ENCODE measurements around the gene ITGB4.

The ITGB4 gene

DNA sequence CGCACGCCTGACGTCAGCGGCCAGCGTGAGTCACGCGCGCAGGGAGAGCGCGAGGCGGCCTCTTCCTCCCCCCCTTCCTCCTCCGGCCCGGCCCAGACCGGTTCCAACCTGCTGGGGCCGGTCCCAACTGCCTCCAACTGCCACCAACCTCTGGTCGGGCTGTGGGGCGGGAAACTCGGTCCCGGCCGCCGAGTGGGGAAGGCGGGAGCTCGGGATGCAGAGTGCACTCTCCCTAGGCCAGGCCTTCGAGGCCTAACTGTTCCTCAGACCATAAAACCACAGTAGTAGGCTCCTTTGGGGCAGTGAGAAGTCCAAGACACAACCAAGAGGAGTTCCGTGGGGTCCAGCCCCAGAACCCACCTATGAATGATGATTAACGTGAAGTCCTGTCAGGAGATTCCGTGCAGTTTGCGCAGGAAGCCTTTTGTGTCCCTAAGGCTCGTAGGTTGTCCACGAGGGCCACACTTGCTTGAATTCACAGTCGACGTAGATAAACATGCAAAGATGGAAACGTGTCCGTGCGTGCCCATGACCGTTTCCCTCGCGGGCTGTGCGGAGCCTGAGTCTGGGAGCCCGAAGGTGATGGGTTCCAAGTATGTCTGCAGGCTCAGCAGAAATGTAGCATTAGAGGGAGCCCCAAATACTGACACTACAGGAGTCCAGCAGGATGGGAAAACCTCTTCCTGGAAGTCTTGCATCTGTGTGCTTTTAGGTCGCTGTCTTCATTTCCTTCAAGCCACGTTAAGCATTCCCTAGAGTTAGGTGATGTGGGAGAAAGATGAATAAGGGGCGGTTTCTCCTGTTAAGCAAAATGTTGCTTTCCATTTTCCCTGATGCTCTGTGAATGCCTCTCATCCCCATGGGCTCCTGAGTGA is 64.0 kb downstream of the ITGB4 start:
- peak; percentile 85 to 86 for DNase-seq (ENCODE audit: low read depth in 2 of 2)

DNA sequence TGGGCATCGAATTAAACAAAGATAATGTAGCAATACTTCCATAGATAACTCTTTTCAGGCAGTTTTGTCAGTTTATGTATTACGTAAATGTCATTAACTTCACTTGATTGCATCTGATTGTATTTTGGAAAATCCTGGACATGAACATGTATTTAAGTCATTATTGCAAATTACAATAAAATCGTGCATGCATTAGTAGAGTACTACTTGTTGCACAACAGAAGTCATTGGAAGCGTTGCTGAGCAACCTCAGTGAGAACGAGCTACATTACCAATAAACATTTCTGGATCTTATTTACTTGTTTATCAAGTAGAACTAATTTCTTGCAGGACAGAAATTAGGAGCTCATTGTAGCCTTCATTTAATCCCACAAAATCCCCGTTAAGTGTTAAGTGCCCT is 70.0 kb downstream of the ITGB4 start:
- DNase-seq (ENCODE audit: low read depth in 2 of 2), result no peak

DNA sequence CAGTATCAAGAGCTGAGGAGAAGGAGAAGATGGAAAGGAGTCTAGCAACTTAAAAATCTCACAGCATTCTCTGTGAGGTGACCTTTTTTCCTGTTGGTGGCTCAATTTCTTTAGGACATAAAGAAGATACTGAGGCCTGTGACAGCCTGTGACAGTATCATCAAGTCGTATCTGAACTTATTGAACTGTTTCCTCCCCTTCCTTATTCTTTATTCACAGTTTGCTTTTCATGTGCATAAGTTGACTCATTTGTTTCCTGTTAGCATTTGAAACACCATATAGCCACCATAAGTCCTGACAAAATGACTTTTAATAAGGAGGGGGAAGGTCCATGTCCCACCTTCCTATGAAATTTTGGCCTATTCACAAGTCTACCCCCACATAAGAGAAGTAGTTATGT is 72.2 kb downstream of the ITGB4 start:
- no peak for DNase-seq (ENCODE audit: low read depth in 2 of 2)

DNA sequence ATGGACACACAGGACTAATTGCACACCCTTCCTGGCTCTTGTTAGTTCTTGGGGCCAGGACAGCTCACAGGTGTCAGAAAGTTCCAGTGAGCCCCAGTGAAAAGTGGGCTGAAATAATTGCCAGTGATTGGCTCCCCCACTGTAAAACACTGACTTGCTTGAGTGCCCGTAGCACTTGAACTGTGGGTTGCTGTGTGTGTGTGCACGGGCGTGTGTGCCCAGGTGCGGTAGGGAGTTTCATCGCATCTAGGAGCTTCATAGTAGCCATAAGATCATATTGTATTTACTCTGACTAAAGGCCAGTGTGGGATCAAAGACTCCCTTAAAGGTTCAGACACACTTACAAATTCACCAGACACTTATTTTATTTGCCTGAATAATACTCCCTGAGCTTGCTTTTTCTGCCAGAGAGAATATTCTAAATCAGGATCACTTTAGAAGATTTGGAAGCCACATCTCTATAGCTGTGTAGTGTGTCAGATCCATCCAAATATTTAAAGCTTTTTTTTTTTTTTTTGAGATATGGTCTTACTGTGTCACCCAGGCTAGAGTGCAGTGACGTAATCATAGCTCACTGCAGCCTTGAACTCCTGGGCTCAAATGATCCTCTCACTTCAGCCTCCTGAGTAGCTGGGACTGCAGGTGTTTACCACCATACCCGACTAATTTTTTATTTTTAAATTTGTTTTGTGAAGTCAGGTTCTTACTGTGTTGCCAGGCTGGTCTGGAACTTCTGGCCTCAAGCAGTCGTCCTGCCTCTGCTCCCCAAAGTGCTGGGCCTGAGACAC is 74.8 kb downstream of the ITGB4 start:
- DNase-seq (ENCODE audit: low read depth in 2 of 2), result no peak

DNA sequence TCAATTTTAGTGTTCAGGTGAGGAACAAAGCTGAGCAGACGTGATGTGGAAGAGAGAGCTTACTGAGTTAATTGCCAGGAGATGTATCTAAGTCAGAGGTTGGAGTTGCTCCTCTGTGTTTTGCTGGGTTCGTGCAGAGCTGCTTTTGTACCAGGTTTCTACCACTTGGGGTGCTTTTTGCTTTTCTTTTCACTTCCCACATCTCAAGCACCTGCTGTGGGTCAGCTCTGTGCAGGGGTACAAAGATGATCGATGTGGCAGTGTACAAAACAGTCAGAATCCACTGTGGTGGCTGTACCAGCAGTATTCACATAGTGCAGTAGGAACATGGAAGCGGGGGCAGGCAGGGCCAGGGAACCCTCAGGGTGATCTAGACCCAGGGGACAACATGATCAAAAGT is 78.1 kb downstream of the ITGB4 start:
- DNase-seq (ENCODE audit: low read depth in 2 of 2), result no peak

DNA sequence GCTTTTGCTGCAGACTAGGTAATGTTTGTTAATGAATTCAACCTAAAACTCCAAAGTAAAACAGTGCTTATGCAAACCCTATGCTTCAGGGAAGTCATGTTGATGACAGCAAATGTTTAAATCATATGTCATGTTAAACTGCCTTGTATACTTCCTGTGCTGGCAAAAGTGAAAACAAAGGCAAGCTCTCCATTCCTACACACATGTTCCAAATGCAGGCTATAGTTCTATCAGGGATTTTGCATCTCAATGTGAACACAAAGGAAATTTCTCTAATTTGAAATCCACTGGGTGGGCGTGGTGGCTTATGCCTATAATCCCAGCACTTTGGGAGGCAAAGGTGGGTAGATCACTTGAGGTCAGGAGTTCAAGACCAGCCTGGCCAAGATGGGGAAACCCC is 82.6 kb downstream of the ITGB4 start:
- DNase-seq (ENCODE audit: low read depth in 2 of 2), result no peak

DNA sequence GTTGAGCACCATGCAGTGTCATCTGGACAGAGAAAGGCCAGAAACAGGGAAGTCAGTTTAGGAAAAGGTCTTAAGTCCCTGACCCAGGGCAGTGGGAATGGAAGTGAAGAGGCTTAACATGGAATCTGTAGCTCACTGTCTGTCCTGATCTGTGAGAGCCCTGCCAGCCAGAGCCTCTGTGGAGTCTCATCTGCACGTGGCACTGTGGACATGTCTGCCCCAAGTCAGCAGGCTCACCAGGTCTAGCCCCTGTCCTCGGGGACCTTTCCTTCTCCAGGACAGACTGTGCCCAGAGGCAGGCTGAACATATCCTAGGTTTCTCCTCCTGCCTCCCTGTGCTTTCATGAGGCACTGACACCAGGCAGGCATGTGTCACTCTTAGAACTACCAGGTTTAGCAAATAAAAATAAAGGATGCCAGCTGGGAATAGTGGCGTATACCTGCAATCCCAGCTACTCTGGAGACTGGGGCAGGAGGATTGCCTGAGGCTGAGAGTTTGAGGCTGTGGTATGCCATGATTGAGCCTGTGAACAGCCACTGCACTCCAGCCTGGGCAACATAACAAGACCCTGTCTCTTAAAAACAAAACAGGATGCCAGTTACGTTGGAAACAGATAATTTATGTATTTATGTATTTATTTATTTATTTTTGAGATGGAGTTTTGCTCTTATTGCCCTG is 85.7 kb downstream of the ITGB4 start:
- DNase-seq (ENCODE audit: low read depth in 2 of 2), result no peak

Measured in stimulated activated CD4-positive, alpha-beta T cell treated with anti-CD3 and anti-CD28 coated beads, Interleukin-15, amount 100 ng/mL, for 48 hours (primary cell).